ENCODE results near the gene KLF16. TPM values are rescaled to one million over a fixed set of nuclear protein-coding genes. Genes with fewer than 3 reads are reported as not detected.
A peak's percentile ranks its signal among the peaks of the same experiment; 100 is the strongest.

KLF16 gene
- total RNA-seq, 1 donor from 2014 or later: 6.4 TPM

GRCh38 chr19:1905110-1905862 is 41.9 kb upstream of the KLF16 start, which contains the start of the genes ADAT3 and SCAMP4:
TSS of gene ADAT3 (plus strand) at chr19:1905399. CDS start at chr19:1912048, 6,649 bp downstream.
TSS of gene SCAMP4 (plus strand) at chr19:1905399. CDS start at chr19:1915020, 9,621 bp downstream.
- intact Hi-C loops (cut with micrococcal nuclease): no loop called here
- Histone ChIP-seq H3K9me3 (replicated peaks) (no peaks in the 10 kb centered on the region), H3K4me3 (peak within 1 kb of the TSS; percentile 81), H3K36me3 (no peaks in the 10 kb centered on the region), H3K27me3 (ENCODE audit: low read depth) (no peaks in the 10 kb centered on the region), H3K27ac (replicated peaks) (peak within 1 kb of the TSS; percentile 91), H3K4me1 (peaks cover 19% of the 10 kb centered on the region)
- peak; percentile 100 for DNase-seq
- no peak for TF ChIP-seq CTCF (IDR thresholded peaks at IDR 0.05; ENCODE audit: borderline replicate concordance)

DNA sequence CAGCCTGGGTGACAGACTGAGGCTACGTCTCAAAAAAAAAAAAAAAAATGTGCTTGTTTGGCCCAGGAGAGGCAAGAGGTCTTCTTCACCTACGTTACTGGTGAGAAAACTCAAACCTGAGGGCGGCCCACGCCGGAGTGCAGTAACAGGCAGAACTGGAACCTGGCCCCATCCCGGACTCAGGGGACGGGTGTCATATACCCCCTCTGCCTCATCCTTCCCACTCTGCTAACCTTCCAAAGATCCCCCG is 41.4 kb upstream of the KLF16 start:
- intact Hi-C loops (cut with micrococcal nuclease): no loop called here
- no peaks in the 10 kb centered on the region for H3K9me3 ChIP-seq (replicated peaks)
- no peaks in the 10 kb centered on the region for H3K36me3 ChIP-seq
- DNase-seq: no peak
- peak overlapping the region; percentile 91 for H3K27ac ChIP-seq (replicated peaks)
- no peak for TF ChIP-seq CTCF (IDR thresholded peaks at IDR 0.05; ENCODE audit: borderline replicate concordance)
- peak overlapping the region; percentile 81 for H3K4me3 ChIP-seq
- H3K27me3 ChIP-seq (ENCODE audit: low read depth): no peaks in the 10 kb centered on the region
- H3K4me1 ChIP-seq: peaks cover 19% of the 10 kb centered on the region

DNA sequence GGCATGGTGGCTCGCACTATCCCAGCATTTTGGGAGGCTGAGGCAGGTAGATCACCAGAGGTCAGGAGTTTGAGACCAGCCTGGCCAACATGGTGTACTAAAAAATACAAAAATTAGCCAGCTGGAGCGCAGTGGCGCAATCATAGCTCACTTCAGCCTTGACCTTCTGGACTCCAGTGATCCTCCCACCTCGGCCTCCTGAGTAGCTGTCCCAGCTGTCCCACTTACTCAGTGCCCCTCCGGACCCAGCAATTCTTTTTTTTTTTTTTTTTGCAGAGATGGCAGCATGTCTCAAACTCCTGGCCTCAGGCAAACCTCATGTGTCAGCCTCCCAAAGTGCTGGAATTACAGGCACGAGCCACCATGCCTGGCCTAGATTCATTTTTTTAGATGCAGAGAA is 39.5 kb upstream of the KLF16 start:
- Histone ChIP-seq H3K4me1 (peaks cover 14% of the 10 kb centered on the region), H3K27me3 (ENCODE audit: low read depth) (no peaks in the 10 kb centered on the region), H3K4me3 (no peak overlapping the region), H3K27ac (replicated peaks) (peak overlapping the region; percentile 8), H3K36me3 (no peaks in the 10 kb centered on the region), H3K9me3 (replicated peaks) (no peaks in the 10 kb centered on the region)
- no peak for TF ChIP-seq CTCF (IDR thresholded peaks at IDR 0.05; ENCODE audit: borderline replicate concordance)
- DNase-seq: no peak
- intact Hi-C loops (cut with micrococcal nuclease): no loop called here

GRCh38 chr19:1901940-1902404 is 38.6 kb upstream of the KLF16 start:
- H3K9me3 ChIP-seq (replicated peaks): no peaks in the 10 kb centered on the region
- no peaks in the 10 kb centered on the region for H3K36me3 ChIP-seq
- intact Hi-C loops (cut with micrococcal nuclease): no loop called here
- H3K4me1 ChIP-seq: peaks cover 24% of the 10 kb centered on the region
- no peak overlapping the region for H3K4me3 ChIP-seq
- H3K27me3 ChIP-seq (ENCODE audit: low read depth): no peaks in the 10 kb centered on the region
- DNase-seq: peak; percentile 39
- TF ChIP-seq CTCF (IDR thresholded peaks at IDR 0.05; ENCODE audit: borderline replicate concordance): no peak
- peak overlapping the region; percentile 40 for H3K27ac ChIP-seq (replicated peaks)

DNA sequence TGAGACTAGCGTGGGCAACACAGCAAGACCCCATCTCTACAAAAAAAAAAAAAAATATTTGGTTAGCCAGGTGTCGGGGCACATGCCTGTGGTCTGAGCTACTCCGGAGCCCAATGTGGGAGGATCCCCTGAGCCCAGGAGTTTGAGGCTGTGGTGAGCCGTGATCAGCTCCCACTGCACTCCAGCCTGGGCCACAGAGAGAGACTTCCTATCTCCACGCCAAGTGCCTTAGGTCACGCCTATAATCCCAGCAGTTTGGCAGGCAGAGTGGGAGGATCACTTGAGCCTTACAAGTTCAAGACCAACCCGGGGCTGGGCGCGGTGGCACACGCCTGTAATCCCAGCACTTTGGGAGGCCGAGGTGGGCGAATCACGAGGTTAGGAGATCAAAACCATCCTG is 33.1 kb upstream of the KLF16 start:
- TF ChIP-seq CTCF (IDR thresholded peaks at IDR 0.05; ENCODE audit: borderline replicate concordance): no peak
- DNase-seq: no peak
- Histone ChIP-seq H3K4me1 (peaks cover 29% of the 10 kb centered on the region), H3K27me3 (ENCODE audit: low read depth) (no peaks in the 10 kb centered on the region), H3K4me3 (no peak overlapping the region), H3K27ac (replicated peaks) (no peak overlapping the region), H3K36me3 (no peaks in the 10 kb centered on the region), H3K9me3 (replicated peaks) (no peaks in the 10 kb centered on the region)
- intact Hi-C loops (cut with micrococcal nuclease): no loop called here
